Germinal center (tissue), 1 donor: ENCODE data around the gene PCDH18.
"Not testable (repeated sequence)": the region's sequence is repeated elsewhere in the genome, so short reads cannot be mapped to it uniquely, and the experiment has no call there.

Source experiments
- DNase-seq: peaks from one replicate; pipeline ENCODE4 v3.0.0; 2012; ENCODE audit warnings: mixed read lengths, low spot score

The PCDH18 gene, protein sequence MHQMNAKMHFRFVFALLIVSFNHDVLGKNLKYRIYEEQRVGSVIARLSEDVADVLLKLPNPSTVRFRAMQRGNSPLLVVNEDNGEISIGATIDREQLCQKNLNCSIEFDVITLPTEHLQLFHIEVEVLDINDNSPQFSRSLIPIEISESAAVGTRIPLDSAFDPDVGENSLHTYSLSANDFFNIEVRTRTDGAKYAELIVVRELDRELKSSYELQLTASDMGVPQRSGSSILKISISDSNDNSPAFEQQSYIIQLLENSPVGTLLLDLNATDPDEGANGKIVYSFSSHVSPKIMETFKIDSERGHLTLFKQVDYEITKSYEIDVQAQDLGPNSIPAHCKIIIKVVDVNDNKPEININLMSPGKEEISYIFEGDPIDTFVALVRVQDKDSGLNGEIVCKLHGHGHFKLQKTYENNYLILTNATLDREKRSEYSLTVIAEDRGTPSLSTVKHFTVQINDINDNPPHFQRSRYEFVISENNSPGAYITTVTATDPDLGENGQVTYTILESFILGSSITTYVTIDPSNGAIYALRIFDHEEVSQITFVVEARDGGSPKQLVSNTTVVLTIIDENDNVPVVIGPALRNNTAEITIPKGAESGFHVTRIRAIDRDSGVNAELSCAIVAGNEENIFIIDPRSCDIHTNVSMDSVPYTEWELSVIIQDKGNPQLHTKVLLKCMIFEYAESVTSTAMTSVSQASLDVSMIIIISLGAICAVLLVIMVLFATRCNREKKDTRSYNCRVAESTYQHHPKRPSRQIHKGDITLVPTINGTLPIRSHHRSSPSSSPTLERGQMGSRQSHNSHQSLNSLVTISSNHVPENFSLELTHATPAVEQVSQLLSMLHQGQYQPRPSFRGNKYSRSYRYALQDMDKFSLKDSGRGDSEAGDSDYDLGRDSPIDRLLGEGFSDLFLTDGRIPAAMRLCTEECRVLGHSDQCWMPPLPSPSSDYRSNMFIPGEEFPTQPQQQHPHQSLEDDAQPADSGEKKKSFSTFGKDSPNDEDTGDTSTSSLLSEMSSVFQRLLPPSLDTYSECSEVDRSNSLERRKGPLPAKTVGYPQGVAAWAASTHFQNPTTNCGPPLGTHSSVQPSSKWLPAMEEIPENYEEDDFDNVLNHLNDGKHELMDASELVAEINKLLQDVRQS

DNA sequence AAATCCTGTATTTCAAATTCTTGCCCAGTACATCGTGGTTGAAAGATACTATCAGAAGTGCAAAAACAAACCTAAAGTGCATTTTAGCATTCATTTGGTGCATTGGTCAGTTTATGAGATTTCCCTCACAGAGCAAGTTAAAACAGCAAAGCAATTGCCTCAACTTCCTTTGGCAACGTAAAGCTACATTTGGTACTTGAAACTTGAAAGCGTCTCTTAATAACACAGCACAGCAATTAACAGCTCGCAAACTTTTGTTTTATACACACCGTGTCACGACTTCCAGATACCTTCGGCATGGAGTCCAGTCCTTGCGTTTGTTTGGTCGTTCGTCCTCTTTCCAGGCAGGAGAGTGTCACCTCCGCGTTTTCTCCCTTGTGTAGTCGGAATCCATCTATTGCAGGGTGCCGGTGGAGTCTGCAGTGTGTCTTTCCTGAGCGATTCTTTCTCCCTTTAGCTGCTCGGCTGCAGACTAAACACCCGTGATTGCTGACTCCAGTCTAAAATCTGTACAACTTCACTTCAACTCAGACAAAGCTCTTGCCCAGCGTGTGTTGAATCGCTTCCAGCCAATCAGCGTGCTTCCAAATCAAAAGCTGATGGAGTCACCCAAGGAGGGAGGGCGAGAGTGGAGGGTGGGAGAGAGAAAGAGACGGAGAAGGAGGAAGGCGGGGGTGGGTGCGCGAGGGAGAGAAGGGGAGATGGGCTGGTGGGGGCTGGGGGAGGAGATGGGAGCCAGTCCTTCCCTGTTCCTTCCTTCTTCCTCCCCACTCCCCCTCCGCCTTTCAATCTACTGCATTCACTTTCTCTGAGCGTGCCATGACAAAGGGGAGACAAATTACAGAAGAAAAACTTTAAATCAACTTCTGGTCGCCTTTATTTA is at the start of gene PCDH18:
Gene PCDH18 (minus strand): TSS at position 509 of the 883 bp plus-strand sequence. CDS start 406 bp downstream, at position 103.
- no peak for DNase-seq

DNA sequence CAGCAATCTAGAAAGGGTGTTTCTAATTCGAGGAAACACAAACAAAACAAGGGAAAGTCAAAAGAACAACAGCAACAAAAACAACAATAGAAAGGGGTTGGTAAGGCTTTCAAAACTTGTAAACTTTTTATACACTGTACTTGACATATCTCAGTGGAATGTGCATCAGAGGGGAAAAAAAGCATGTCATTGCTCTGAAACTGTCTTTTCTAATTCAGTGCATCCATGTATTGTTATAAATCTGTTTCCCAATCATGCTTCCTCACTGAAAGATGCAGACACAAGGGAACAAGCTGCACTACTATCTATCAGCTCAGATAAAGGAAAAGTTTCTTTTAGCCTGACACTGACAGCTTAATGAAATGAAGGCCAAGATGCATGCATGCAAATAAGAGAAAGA is 44.2 kb upstream of the PCDH18 start:
- DNase-seq = no peak

DNA sequence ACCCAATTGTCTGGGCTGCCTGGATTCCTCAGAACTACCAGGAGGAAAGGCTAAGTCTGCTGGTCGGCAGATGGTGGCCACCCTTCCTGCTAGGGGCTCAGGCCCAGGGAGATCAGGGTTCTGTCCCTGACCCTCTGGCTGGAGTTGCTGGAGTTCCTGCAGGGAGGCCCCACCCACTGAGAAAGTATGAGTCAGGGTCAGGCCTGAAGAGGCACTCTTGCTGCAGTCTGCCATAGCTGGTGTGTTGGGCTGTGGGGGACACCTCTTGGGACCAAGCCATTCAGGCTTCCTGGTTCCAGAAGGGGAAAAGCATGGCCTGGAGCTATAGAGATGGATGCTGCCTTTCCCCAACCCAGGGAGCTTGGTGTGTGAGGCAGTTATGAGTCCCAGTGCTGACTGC is 40.4 kb upstream of the PCDH18 start:
- DNase-seq = no peak

DNA sequence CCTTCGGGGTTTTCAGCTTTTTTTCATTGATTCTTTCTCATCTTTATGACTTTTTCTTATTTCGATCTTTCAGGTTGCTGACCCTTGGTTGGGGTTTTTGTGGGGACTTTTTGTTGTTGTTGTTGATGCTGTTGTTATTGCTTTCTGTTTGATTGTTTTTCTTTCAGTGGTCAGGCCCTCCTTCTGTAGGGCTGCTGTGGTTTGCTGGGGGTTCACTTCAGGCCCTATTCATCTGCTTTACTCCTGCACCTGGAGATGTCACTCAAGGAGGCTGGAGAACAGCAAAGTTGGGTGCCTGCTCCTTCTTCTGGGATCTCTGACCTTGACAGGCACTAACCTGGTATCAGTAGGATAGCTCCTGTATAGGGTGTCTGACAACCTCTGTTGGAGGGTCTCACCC is 39.9 kb upstream of the PCDH18 start:
- DNase-seq = no peak

DNA sequence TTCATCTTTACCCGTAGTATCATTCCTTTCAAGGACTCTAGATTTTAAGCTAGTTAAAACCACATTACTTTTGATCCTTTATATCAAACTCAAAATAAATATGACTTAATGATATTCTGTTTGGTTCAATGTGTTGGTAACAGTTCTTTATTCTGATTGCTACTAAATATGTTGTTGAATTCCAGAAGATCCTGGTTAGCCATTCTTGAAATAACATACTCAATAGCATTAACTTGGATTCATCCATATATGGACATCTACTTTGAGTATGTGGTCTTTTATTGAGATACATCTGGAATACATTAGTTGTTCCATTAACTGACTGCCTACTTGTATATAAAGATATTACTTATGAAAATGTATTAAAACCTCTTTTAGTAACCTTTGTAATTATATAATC is 27.5 kb upstream of the PCDH18 start:
- DNase-seq = no peak

DNA sequence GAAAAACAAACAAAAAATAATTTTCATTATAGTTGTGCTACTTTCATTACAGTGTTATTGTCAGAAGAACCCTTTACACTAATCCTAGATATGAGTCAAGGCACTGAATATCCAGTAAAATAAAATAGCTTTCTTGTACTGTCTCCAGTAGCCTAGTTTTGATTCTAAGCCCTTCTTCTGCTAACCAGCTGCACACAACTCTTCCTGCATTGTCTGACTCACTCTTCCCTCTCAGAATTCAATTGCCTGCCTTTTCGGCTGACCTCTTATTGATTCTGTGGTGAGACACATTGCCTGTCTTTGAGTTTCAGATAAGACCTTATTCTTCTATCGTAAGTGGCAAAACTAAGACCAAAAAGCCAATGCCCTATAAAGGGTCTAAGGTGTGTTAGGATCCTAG is 26.7 kb upstream of the PCDH18 start:
- no peak for DNase-seq

DNA sequence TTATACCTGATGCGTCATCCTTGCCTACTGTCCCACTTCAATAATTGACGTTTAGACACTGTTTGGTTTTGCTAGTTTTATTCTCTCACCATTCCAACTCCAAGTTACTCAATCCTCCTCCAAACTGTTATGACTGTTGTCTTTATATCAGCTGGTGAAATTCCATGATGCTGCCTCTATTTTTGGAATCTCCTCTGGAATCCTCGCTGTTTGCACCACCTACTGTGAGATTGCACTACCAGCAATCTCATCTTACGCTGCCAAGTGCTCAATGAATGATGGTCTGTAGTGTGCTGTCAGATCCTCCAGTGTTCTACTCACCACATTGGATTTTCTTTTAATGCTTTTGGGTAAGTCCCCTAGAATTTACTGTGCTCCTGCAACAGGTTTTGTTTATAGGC is 13.2 kb upstream of the PCDH18 start:
- no peak for DNase-seq

DNA sequence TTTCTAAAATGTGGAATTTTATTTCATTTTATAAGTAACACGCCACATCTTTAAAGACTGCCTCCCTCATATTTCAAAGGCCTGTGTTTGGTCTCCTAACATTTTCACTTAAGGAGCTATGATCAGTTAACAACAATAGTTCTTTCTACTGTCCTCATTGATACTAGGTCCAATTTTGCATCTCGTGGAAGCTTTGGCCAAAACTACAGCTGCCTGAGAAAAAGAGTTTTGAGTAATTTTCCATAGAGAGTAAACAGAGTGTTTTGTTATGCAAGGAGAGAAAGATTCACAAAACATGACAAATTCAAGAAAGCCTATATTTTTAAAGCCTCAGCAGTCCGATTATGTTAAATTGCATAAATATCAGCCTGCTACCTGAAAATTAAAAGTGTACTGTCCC is 11.4 kb upstream of the PCDH18 start:
- no peak for DNase-seq

DNA sequence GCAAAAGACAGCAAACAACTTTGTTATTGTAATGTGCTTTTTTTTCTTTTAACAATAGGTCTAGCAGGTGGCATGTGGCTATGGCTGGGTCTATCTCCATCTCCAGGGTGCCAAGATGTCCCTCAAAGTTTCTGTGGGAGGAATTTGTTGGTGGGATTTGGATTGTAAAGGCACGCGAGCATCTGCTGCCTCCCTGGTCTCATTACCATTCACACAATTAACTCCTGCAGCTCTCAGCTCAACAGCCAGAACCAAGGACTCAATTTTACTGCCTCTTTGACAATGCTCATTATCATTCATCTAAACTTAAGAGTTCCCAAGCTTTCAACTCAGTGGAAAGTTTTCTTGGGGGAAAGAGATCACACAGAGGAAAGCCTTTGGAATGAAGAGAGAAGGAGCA is 10.9 kb upstream of the PCDH18 start:
- DNase-seq = no peak

DNA sequence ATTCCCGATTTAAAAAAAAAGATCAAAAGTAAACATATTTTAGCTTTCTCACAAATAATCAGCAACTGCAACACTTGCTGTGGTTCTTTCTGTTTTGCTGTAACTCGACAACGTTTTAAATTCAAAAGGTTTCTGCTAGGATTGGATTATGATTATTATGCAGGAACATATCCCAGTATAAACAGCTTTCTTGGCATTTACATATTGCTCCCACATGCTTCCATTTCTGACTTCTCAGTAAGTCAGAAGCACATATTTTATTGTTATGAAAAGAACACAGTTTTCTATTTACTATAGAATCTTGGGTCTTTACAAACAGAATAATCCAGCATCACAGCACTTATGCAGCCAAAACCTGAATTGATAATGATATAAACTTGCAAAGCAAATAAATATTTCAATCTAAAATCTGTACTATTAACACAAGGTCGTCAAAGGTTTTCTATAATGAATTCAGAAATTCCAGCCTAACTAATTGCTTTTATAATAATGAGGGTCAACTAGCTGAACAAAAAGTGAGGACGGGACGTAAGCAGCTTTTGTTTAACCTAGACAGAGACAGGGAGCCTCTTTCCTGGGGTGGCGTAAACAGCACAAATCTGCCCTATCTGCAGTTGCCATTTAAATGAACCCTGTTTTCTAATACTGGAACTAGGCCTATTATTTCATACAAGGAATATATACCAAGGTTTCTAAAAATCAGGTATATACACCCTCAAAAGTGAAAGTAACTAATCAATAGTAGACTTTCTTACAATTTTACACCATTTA is 9.8 kb upstream of the PCDH18 start:
- no peak for DNase-seq

DNA sequence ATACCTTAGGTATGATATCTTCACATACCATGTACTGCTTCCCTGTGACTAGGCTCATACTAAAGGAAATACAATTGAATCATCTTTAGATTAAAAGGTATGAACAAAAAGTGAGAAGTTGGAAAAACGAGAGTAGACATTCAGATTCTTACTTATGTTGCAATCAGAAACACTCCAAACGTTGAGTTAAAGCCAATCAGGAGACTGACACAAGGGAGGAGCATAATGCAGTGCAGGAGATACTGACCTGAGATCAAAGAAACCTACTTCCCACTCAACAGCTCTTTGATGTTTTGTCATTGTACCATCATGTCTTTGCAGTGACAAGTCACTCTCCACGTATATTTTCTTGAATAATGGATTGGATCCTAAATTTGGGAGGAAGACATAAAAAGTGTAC is 8.9 kb upstream of the PCDH18 start:
- no peak for DNase-seq

DNA sequence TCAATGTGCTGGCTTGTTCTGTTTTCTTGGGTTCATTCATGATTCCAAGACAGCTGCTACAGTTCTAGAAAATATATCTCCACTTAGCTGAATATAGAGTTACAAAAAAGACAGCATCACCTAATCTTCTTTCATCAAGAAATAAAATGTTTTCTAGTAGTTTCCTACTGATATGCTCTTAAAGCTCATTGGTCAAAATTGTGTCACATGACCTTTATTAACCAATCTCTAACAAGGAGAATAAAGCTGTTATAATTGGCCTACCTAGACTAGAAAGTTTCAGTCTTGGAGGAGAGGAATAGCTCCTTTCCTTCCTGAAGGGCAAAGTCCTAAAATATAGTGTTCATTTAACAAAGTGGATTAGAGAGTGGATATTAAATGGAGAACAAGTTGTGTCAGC is 8.1 kb upstream of the PCDH18 start:
- no peak for DNase-seq

DNA sequence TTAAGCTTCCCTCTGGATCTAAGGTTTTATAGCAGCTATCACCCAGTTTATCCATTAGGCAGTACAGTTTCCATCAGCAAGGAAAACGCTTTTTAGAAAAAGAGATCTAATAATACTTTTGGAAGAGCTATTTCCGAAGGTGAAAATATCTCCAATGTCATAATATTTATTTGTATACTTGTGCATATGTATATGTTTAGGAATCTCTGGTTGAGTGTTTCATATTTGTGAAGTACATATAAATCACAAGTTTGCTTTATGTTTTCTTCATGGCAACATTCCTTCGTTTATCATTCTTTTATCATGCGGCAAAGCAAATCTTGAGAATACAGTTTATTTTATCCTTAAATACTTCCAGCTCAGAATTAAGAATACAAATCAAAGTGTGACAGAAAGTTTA is 6.2 kb upstream of the PCDH18 start:
- no peak for DNase-seq

DNA sequence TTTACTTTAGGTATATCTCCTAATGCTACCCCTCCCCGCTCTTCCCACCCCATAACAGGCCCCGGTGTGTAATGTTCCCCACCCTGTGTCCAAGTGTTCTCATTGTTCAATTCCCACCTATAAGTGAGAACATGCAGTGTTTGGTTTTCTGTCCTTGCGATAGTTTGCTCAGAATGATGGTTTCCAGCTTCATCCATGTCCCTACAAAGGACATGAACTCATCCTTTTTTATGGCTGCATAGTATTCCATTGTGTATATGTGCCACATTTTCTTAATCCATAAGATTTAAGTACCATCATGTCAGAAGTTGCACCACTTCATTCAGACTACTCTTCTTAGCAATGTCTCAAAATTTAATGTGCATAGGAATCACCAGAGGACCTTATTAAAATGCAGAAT is 5.5 kb upstream of the PCDH18 start:
- not testable (repeated sequence) for DNase-seq

DNA sequence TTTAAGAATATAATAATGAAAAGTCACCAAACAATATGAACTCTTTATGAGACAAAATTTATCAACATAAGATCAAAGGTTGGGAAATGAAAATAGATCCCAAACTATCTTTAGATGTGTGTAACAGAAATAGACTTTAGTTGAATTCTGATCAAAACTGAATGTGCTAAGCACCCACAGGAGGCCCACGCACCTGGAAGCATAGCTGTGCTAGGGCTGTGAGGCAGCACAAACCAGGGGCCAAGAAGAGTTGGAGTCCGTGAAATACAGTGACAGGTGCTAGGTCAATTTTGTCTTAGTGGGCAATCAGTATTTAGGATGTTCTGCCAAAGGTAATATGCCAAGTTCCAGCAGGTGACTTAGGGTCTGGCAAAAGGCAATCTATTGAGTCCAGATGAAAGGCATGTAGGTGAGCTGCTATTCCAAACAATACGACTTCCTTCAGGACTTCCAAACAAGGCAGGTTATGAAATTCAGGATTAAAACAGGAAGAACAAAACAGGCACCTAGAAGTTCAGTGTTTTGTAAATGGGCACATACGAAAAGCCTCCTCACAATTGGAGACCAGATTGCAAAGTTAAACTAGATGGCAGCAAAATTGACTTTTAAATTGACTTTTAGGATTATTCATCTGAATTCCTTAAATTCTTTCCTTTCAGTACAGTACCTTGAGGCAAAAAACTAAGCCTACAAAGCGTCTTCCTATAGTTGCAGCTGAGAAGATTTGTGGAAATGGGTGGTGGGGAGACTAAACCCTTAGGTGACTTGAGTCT is 4.7 kb upstream of the PCDH18 start:
- DNase-seq = no peak

DNA sequence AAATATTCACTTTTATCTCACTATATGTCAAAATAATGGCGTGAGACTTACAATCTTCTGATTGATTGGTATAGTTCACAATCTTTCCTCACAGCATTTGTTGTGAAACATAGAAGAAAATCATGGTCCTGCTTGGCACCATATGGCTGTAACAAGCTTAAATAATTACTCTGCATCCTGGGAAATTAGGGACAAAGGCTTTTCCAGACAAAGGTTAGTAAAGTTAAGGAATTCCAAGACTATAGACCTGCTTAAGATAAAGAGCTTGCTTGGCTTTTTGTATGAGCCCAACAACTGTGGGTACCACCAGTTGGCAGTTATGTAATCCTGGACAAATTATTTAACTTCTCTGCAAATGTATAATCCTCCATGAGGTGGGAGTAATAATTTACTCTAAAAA is 3.4 kb upstream of the PCDH18 start:
- DNase-seq = no peak

DNA sequence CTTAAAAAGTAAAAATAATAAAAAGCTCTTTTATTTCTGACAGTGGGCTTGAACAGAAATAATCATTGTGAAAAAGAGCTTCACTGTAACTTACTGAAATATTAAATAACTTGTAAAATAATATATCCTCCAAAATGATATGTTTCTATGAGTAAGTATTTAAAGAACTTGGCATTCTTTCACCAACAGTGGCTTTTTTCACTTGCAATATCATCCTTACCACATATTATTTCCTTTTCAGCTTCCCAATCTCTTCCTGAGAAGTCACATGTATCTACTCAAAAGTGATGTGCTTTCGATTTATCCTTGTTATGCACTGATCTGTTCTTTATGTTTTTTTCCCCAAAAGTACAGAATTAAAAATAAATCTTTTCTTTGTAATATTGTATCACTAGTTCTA is 2.2 kb upstream of the PCDH18 start:
- DNase-seq = no peak

DNA sequence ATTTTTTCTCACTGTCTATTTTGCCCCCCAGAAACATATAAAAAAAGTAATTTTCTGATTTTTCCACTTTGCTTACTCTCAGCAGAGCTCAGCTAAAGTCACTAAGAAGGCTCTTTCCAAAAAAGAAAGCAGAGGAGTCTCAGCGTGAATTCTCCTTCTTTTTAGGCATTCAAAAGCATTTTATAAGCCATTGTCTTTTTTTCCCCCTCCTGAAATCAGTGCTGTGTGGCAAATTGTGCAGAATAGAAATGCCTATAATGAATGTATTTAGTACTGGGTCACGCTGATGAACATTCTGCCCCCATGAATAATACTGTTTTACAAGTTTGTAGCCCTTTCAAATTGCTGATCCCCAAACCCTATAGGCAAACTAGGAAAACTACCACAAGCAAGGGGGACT is 1.6 kb upstream of the PCDH18 start:
- DNase-seq = no peak

DNA sequence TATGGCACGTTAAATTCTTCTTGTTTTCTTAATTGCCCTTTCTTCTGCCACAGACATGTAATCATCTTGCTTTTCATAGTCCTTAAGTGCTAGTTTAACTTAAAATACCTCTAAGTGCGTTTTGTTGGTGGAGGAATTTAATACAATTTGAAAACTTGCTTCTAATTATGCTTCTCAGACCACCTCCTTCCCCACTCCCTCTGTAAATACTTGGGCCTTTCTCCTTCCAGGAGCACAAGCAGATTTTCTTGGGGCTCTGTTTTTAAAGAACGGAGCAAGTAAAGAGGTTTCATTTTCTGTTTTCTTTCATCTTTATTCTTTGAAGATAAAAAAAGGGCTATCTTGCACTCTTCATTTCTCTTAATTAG is 559 bp upstream of the PCDH18 start:
- DNase-seq = no peak
